Neural crest cell (in vitro differentiated cells): ENCODE measurements around the gene SIPA1L3. TPM values are rescaled to one million over a fixed set of nuclear protein-coding genes. Genes with fewer than 3 reads are reported as not detected.

Source experiments
- DNase-seq: peaks from one replicate; pipeline ENCODE4 v3.0.0; 2021; ENCODE audit warnings: low read depth, mixed read lengths, low spot score
- H3K27ac Mint-ChIP-seq: one replicate; pipeline ENCODE4 v1.8.0; 2021; ENCODE audit warnings: mild to moderate bottlenecking, mixed read lengths; ENCODE audit not compliant: unreplicated experiment
- H3K27me3 Mint-ChIP-seq: 2 replicates; pipeline ENCODE4 v1.8.0; 2021; ENCODE audit warnings: low read depth, mild to moderate bottlenecking, mixed read lengths
- H3K36me3 Mint-ChIP-seq: 2 replicates; pipeline ENCODE4 v1.8.0; 2021; ENCODE audit warnings: low read depth, mild to moderate bottlenecking, mixed read lengths
- H3K4me1 Mint-ChIP-seq: 2 replicates; pipeline ENCODE4 v1.8.0; 2021; ENCODE audit warnings: mixed read lengths
- H3K4me3 Mint-ChIP-seq: one replicate; pipeline ENCODE4 v1.8.0; 2021; ENCODE audit warnings: mild to moderate bottlenecking, mixed read lengths
- H3K9me3 Mint-ChIP-seq: 2 replicates; pipeline ENCODE4 v1.8.0; 2021; ENCODE audit warnings: mixed read lengths
- total RNA-seq: library from RNA; stranded (reverse); gene quantifications from 2 replicates; pipeline ENCODE4 v1.2.1, GENCODE V29; 2021
- TF ChIP-seq, protein P1 (sequence below): fragments of 200-600 bp; sonication (generic); conservative IDR thresholded peaks from 2 replicates; pipeline ENCODE4 v1.5.0; 2021; ENCODE audit warnings: antibody characterized with exemption, mild to moderate bottlenecking

The SIPA1L3 gene
- total RNA-seq, 1 donor from 2014 or later: 41.2 TPM

DNA sequence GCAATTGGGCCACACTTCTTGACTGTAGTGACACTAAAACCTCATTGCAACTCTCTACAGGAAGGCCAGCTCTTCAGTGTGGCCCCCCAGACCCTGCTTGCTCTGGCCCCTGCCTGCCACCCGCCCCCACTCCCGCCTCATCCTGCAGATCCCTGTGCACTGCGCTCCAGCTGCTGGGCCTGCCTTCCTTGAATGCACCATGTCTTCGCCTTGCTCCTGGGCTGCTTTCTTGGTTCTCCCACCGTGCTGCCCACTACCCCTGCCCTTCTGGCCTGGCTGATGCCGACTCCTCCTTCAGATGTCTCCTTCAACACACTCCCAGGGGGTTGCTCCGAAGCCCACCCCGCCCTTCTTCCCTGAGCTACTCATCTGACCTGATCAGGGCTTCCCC, 98.2 kb downstream of the SIPA1L3 start:
- no peaks in the 10 kb centered on the region for H3K27me3 Mint-ChIP-seq
- H3K27ac Mint-ChIP-seq: no peak overlapping the region
- H3K36me3 Mint-ChIP-seq: no peaks in the 10 kb centered on the region
- H3K4me1 Mint-ChIP-seq: peaks cover 14% of the 10 kb centered on the region
- TF ChIP-seq, protein P1, sequence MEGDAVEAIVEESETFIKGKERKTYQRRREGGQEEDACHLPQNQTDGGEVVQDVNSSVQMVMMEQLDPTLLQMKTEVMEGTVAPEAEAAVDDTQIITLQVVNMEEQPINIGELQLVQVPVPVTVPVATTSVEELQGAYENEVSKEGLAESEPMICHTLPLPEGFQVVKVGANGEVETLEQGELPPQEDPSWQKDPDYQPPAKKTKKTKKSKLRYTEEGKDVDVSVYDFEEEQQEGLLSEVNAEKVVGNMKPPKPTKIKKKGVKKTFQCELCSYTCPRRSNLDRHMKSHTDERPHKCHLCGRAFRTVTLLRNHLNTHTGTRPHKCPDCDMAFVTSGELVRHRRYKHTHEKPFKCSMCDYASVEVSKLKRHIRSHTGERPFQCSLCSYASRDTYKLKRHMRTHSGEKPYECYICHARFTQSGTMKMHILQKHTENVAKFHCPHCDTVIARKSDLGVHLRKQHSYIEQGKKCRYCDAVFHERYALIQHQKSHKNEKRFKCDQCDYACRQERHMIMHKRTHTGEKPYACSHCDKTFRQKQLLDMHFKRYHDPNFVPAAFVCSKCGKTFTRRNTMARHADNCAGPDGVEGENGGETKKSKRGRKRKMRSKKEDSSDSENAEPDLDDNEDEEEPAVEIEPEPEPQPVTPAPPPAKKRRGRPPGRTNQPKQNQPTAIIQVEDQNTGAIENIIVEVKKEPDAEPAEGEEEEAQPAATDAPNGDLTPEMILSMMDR: no peak
- no peak overlapping the region for H3K4me3 Mint-ChIP-seq
- no peaks in the 10 kb centered on the region for H3K9me3 Mint-ChIP-seq
- no peak for DNase-seq

DNA sequence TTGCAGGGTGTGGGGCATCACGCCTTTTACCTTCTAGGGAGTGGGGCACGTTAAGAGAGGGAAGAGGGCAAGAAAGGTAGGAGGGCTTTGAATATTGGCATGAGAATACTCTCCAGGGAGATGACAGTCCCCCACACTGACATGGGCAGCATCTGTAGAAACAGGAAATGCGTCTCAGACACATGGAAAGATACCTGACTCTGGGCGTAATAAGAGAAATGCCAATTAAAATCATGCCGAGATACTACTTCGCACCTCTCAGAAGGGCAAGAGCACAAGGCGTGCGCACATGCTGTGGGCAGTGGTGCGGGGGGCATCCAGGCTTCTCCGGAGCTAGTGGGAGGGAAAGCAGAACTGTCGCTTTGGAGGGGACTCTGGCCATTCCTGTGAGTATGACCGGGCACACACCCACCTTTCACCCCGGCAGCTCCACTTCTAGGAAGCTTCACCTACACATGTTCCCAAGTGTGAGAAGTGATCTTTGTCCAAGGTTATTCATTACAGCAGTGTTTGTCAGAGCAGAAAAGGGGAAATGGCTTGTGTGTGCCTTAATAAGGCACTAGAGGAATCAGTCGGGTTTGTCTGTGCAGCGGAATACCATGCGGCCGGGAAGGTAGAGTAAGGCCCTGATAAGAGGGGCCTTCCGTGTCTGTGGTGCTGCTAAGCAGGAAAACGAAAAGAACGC, 99.5 kb downstream of the SIPA1L3 start:
- no peaks in the 10 kb centered on the region for H3K9me3 Mint-ChIP-seq
- H3K36me3 Mint-ChIP-seq: peaks cover under 1% of the 10 kb centered on the region
- H3K4me1 Mint-ChIP-seq: peaks cover 17% of the 10 kb centered on the region
- TF ChIP-seq, protein P1: no peak
- no peaks in the 10 kb centered on the region for H3K27me3 Mint-ChIP-seq
- DNase-seq: no peak
- no peak overlapping the region for H3K4me3 Mint-ChIP-seq
- peak overlapping the region; percentile 1 for H3K27ac Mint-ChIP-seq

DNA sequence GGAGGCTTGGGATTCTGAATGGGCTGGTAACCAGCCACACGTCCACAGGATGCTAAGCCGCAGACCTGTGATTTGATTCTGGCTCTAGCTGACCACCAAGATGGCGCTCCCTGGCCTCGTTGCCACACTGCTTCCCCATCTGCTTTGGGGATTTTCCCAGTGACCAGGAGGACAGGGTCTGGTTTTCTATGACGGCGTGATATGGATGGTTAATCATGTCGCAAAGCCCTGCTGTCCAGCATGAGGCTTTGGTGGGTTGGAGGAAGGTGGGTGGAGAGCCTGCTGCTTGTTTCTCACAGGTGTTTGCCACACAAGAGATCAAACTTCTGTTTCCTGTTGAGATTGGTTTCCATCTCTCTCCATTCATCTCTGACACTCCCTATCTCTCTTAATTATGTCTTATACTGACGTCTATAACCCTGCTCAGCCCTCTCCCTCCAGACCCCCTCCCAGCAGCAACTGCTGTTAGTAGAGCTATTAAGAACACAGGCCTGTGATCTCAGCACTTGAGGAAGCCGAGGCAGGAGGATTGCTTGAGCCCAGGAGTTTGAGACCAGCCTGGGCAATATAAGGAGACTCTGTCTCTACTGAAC, 102.7 kb downstream of the SIPA1L3 start:
- H3K4me3 Mint-ChIP-seq: no peak overlapping the region
- H3K9me3 Mint-ChIP-seq: no peaks in the 10 kb centered on the region

DNA sequence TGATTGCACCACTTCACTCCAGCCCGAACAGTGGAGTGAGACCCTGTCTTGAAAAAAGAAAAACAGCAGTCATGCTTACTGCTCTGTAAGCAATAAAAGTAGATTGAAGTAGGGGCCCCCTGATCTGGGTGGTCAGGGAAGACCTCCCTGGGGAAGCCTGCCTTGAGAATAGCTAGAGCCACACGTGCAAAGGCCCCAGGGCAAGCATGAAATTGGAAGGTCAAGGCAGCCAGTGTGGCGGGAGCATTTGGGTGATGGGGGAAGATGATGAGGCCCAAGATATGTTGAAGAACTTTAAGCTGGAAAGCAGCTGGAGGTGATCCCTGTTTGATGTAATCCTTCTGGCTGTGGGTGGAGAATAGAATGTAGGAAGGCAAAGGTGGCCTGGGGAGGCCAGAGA, 104.4 kb downstream of the SIPA1L3 start:
- H3K4me1 Mint-ChIP-seq: peaks cover 17% of the 10 kb centered on the region
- DNase-seq: no peak
- H3K4me3 Mint-ChIP-seq: no peak overlapping the region
- H3K9me3 Mint-ChIP-seq: no peaks in the 10 kb centered on the region
- TF ChIP-seq, protein P1: no peak
- peak overlapping the region; percentile 91 for H3K27ac Mint-ChIP-seq
- H3K36me3 Mint-ChIP-seq: peaks cover 3% of the 10 kb centered on the region
- H3K27me3 Mint-ChIP-seq: no peaks in the 10 kb centered on the region

More for the DNA sequence above, 102.7 kb downstream of the SIPA1L3 start:
- peaks cover 3% of the 10 kb centered on the region for H3K36me3 Mint-ChIP-seq
- TF ChIP-seq, protein P1: no peak
- DNase-seq: no peak
- H3K4me1 Mint-ChIP-seq: peaks cover 21% of the 10 kb centered on the region
- peak overlapping the region; percentile 69 for H3K27ac Mint-ChIP-seq
- no peaks in the 10 kb centered on the region for H3K27me3 Mint-ChIP-seq

DNA sequence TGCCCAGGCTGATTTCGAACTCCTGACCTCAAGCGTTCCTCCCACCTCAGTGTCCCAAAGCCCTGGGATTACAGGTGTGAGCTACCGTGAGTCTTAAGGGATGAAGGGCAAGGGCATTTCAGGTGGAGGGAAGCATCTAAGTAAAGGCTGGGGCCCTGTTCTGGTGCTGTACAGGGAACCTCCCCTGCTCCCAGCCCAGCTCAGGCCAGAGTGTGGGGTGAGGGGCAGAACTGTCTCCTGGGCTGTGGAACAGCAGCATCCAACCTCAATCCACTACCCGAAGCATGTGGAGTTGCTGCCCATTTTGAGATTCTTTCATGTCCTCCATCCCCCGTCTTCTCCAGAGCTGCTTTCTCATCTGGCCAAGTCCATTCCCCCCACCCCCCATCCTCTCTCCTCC, 105.3 kb downstream of the SIPA1L3 start:
- H3K27me3 Mint-ChIP-seq: no peaks in the 10 kb centered on the region

More for the DNA sequence above, 105.3 kb downstream of the SIPA1L3 start:
- Mint-ChIP-seq H3K4me1 (peaks cover 12% of the 10 kb centered on the region), H3K27ac (no peak overlapping the region), H3K9me3 (no peaks in the 10 kb centered on the region), H3K4me3 (no peak overlapping the region), H3K36me3 (peaks cover 3% of the 10 kb centered on the region)
- TF ChIP-seq, protein P1: no peak
- DNase-seq: no peak
